GM18519 (cell line): ENCODE data around the gene OR7C1.
"Not testable (repeated sequence)": the region's sequence is repeated elsewhere in the genome, so short reads cannot be mapped to it uniquely, and the experiment has no call there.

Source experiments
- ATAC-seq: cut with Tn5 transposase; IDR thresholded peaks from one replicate; pipeline ENCODE4 v1.9.1; 2021; ENCODE audit warnings: mild to moderate bottlenecking, moderate library complexity; ENCODE audit not compliant: unreplicated experiment, low FRiP score

Gene OR7C1

DNA sequence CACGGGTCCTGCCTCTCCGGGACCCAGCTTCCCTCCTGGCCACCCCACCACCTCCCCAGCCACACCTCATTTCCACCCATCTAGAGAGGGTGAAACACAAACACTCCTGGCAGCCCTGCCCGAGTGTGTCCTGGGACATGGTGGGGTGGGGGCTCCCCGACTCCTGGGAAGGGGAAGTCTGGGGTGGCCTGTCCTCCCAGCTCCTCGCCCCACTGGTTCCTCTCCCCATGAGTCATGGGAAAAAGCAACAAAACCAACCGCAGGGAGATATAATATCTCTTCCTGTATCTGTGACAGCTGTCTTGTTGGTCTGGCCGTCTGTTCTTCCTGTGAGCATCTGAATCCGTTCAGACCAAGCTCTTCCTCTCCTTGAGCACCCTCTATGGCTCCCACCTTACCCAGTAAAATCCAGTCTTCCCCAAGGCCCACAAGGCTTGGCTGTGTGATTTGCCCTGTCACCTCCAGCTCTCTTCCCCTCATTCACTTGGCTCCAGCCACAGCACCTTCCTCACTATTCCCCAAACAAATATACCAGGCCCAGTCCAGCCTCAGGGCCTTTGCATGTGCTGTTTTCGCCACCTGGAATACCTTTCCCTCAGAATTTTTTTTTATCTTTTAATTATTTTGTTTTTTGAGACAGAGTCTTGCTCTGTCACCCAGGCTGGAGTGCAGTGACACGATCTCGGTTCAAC is 49.7 kb downstream of the OR7C1 start:
- not testable (repeated sequence) for ATAC-seq

DNA sequence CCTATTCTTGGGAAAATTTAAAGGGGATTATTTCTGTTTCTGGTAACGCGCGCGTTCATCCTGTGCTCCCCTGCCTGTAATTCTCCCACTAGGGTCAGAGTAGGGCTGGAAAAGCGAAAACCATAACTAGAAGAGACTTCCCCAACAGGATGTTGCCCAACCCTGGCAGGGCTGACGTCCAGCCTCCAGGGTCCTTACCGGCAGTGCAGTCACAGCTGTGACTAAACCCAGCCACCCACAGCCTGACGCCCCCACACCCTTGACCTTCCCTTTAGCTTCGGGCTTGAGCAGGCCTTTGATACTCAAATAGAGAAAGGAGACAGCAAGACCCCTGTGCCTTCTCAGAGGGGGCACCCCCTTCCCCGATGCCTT is 50.3 kb downstream of the OR7C1 start:
- not testable (repeated sequence) for ATAC-seq

DNA sequence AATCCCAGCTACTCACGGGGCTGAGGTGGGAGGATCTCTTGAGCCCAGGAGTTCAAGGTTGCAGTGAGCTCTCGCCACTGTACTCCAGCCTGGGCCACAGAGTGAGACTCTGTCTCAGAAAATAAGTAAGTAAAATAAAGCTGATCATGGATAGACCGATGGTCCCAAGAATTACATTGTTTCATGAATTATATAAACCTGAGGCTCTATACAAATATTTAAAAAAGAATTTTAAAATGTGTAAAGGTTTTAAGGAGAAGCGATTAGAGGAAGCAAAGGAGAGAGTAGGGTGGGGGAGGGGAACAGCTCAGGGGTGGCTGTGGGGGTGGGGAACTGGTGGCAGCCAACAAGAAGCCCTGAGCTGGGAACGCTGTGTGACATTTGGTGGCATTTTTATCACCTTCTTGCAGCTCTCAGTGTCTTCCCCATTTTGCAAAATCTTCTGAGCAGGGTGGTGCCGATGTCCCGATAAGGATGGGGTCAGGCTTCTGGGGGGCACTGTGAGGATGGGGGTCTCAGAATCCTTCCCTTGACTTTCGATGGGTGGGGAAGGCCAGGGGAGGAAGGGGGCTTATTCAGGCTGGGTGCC is 51.5 kb downstream of the OR7C1 start:
- ATAC-seq: not testable (repeated sequence)

DNA sequence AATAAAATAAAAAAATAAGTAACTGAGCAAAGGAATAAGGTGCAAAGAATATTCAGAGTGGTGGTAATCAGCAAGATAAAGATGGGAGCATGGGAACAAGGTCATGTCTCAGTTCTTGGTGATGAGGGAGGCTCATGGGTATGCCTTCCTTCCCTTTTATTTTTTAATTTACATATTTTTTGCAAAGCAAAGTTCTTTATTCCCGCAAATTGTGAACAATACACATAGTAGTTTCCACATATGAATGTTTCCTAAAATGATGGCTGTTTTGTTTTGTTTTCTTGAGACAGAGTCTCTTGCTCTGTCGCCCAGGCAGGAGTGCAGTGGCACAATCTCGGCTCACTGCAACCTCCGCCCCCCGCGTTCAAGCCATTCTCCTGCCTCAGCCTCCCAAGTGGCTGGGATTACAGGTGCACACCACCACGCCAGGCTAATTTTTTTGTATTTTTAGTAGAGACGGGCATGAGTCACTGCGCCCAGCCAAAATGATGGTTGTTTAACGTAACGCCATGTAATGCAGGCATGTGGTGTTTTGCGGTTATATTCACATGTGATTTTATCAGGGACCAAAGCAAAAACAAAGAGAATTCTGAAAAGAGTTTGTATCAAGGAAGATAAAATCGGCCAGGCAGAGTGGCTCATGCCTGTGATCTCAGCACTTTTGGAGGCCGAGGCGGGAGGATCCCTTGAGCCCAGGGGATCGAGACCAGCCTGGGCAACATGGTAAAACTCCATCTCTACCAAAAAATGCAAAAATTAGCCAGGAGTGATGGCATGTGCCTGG is 52.2 kb downstream of the OR7C1 start:
- no peak for ATAC-seq

DNA sequence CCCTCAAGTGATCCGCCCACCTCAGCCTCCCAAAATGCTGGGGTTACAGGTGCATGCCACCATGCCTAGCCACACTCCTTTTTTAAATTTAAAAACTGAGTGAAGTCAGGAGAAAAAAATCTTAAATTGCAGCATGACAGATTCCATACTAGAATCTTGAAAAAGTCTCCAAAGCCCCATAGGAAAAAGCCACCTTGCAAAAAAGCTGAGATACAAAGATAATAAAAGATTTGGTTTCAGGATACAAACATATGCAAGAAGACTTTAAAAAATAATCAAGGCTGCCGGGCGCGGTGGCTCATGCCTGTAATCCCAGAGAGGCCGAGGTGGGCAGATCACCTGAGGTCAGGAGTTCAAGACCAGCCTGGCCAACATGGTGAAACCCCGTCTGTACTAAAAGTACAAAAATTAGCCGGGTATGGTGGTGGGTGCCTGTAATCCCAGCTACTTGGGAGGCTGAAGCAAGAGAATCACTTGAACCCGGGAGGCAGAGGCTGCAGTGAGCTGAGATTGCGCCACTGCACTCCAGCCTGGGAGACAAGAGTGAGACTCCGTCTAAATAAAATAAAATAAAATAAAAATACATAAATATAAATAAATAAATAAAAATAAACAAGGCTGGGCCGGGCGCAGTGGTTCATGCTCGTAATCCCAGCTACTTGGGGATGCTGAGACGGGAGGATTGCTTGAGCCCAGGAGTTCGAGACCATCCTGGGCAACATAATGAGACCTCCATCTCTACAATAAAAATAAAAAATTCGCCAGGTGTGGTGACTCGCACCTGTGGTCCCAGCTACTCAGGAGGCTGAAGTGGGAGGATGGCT is 53.1 kb downstream of the OR7C1 start:
- ATAC-seq: not testable (repeated sequence)

DNA sequence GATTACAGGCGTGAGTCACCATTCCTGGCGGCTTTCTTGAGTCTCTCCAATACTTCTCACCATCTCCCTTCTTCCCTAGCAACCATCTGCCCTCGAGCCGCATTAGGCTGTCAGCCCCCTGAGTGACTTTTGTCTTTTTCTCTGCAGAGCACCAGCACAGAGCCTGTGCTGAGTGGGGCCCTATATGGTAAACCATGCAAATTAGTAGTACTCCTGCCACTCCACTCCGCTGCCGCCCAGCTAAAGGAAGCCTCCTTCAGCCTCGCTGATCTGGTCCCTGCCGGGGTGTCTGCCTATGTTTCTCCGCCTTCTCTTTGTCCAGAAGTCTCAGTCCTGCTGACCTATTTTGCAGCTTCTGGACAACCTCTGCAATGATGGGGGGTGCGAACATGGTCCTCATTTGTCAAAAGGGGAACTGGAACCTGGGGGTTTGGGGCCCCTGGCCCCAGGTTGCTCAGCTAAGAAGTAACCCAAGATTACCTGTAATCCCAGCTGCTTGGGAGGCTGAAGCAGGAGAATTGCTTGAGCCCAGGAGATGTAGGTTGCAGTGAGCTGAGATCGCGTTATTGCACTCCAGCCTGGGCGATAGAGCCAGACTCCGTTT is 54.3 kb downstream of the OR7C1 start:
- not testable (repeated sequence) for ATAC-seq

DNA sequence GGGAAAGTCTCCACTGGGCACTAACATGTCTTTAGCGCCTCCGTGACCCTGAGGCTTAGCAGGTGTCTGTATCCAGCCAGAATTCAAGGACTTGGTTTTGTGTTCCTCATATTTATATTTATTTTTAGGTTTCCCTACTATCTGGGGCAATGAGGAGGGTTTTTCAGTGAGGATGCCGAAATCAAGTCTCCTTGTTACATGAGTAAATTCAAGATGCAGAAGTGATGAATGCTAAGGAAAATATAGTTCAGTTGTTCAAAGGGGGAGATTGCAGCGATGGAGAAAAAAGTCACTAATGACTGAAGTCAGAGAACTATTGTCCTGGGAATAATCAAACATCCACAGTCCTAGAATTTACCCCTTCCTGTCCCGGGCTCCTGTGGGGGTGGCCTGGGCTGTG is 55.8 kb downstream of the OR7C1 start:
- ATAC-seq: no peak

DNA sequence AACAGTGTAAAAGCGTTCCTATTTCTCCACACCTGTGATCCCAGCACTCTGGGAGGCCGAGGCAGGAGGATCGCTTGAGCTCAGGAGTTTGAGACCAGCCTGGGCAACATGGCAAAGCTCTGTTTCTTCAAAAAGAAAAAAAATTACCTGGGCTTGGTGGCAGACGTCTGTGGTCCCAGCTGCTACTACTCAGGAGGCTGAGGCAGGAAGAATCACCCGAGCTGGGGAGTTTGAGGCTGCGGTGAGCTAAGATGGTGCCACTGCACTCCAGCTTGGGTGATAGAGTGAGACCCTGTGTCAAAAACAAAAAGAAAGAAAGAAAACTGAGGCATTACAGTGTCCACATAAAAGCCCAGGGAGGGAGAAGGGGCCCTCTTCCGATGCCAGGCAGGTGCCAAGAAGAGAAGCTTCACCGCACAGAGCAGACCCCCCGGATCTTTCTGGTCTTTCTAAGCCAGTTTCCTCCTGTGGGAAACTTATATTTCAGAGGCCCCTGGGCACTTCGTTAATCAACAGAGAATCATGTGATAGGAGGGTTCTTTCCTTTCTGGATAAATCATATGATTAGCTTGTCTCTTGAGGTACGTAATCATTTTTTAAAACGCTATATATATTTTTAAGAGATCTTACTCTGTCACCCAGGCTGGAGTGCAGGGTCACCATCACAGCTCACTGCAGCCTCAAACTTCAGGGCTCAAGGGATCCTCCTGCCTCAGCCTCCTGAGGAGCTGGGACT is 56.7 kb downstream of the OR7C1 start, which contains the start of gene ADGRE2:
ADGRE2 (minus strand) TSS at position 451 of the 736 bp plus-strand sequence. CDS start 1,804 bp downstream, outside the sequence.
- not testable (repeated sequence) for ATAC-seq

DNA sequence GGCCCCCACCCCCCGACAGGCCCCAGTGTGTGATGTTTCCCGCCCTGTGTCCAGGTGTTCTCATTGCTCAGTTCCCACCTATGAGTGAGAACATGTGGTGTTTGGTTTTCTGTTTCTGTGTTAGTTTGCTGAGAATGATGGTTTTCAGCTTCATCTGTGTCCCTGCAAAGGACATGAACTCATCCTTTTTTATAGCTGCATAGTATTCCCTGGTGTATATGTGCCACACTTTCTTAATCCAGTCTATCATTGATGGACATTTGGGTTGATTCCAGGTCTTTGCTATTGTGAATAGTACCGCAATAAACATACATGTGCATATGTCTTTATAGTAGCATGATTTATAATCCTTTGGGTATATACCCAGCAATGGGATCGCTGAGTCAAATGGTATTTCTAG is 57.3 kb downstream of the OR7C1 start:
- not testable (repeated sequence) for ATAC-seq

DNA sequence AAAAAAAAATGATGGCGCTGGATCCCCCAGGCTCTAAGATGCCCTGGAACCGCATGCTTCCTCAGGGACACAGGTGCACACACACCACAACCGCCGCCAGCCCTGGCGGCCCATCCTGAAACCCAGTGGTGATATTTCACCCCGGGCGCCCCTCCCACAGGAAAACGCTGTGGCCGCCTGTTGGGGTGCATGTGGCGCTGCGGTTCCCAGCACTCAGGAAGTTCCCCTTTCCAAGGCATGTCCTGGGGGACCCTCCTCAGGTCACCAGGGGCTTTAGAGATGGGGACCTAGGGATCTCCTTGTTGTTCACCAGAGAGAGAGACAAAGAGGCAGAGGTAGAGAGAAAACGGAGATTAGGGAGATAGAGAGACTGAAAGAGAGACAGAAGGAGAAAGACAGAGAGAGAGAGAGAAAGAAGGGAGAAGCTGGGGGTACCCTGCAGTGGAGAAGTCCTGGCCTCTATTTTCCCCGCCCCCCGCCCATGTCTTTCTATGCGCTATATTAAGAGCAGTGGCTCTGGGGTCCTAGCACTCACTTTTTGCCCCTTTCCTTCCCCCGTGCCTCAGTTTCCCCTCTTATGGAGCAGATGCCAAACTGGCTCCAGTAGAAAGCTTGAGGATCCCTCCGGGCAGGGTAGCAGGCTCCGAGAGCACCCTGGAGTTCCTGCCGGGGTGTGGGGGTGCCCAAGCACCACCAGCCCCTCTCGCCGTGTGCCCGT is 59.0 kb downstream of the OR7C1 start:
- ATAC-seq: no peak

DNA sequence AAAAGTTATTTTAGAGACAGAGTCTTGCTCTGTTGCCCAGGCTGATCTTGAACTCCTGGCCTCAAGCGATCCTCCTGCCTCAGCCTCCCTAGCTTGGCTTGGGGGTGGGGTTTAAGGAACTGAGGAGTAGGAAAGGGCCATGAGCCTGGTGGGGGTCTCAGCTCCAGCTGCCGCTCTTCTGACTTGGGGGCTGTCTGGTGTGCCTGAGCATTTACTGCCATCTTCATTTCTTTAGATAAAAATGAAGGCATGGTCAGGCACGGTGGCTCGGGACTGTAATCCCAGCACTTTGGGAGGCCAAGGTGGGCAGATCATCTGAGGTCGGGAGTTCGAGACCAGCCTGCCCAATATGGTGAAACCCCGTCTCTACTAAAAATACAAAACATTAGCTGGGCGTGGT is 59.7 kb downstream of the OR7C1 start:
- not testable (repeated sequence) for ATAC-seq

DNA sequence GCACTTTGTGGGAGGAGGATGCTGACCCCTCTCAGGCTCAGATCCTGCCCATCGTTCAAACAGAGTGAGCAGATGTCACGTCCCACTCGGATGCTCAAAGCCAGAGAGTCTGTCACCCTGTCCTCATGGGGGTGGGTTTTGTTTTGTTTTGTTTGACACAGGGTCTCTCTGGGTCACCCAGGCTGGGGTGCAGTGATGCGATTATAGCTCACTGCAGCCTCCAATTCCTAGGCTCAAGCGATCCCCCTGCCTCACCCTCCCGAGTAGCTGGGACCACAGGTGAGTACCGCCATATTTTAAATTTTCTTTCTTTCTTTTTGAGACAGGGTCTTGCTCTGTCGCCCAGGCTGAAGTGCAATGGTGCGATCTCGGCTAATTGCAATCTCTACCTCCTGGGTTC is 60.6 kb downstream of the OR7C1 start:
- no peak for ATAC-seq

DNA sequence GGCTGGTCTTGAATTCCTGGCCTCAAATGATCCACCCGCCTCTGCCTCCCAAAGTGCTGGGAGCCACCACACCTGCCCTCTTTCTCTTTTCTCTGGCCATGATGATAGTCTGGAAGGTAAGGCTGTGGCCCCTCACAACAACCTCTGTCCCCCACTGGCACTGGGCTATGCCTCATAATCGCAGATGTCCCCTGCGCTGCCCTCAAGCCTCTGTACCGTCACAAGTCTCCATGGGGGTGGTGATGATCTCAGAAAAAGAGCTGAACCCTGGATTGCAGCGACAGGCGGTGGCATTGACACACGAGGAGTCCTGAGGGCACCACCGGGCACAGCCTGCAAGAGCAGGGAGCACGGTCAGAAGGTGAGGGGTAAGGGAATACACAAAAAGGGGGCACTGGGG is 61.3 kb downstream of the OR7C1 start:
- ATAC-seq: not testable (repeated sequence)

DNA sequence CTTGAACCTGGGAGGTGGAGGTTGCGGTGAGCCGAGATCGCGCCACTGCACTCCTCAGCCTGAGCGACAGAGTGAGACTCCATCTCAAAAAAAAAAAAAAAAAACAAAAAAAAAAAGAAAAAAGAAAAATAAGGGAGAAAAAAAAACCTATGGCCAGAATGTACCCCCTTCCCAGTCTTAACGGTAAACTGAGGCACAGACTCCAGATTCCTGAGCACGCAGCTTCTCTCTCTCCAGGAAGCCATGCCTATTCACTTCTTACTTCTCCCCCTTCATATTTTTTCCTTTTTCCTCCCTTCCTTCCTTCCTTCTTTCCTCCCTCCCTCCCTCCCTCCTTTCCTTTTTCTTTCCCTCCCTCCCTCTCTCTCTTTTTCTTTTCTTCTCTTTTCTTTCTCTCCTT is 62.0 kb downstream of the OR7C1 start:
- no peak for ATAC-seq

DNA sequence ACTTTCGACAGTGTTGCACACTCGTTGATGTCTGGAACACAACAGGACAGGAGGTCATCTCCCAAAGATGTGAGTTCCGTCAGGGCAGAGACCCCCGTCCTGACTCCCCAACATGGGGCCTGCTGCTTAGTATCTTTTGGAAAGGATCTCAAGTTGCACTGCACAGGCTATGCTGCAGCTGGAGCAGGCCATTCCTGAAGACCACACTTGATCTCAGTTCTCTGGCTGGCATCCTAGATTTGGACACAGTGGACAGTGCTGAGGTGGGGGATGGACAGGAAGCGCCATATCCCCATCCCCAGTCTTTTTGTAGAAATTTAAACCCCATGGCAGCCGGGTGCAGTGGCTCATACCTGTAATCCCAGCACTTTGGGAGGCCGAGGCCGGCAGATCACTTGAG is 62.5 kb downstream of the OR7C1 start:
- ATAC-seq: no peak

DNA sequence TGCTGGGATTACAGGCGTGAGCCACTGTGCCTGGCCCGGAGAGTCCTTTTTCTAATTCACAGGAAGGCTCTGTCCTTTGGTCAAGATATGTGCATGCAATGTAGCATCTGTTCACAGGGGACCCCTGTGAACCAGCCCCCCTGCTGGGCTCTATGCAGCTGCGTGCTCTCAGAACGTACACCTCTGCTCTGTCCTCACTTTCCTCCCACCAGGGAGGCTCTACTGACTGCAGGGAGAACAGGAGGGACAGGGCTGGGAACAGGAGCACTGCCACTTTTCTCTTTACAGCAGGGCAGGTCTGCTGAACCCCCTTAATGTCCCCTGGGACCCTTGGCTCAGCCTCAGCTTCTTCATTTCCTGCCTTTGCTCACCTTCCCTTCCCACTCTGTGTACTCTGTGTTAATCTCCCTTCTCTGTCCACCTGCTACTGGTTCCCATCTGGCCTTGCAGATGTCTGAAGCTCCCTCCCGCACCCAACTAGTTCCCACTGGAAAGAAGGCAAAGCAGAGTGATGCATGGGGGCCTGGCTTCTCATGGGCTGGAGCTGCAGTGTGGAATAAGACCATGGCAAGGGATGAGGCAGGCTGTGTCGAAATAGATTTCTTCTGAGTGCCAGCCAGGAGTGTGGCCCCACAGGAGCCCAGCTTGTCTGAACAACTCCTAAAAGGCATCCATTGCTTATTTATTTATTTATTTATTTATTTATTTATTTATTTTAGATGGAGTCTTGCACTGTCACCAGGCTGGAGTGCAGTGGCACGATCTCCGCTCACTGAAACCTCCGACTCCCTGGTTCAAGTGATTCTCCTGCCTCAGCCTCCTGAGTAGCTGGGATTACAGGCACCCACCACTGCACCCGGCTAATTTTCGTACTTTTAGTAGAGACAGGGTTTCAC is 63.8 kb downstream of the OR7C1 start:
- ATAC-seq: no peak

DNA sequence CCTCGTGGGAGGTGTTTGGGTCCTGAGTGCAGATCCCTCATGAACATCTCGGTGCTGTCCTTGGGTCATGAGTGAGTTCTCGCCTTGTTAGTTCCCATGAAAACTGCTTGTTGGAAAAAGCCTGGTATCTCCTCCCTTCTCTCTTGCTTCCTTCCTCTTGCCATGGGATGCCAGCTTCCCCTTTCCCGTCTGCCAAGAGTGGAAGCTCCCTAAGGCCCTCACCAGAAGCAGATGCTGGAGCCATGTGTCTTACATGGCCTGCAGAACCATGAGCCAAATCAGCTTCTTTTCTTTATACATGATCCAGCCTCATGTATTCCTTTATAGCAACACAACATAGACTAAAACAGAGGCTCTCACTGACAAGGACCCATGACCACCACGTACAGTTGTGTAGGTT is 64.8 kb downstream of the OR7C1 start:
- ATAC-seq: no peak

DNA sequence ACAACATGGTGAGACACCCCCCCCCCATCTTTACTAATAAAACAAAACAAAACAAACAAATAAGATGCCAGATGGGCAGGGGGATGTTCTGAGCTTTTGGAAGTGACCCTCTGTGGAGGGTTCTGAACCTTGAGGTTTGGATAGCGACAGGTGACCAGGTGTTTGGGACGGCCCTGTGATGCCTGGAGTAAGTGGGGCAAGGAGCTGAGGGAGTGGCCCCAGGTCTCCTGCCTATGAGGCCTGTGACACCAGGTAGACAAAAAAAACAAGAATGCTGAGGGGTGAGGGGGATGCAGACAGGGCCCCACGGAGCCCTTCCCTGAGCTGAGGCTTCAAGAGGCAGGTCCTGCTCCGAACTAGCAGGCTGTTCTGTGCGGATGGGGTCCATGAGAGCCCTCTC is 65.8 kb downstream of the OR7C1 start:
- no peak for ATAC-seq
